NCI-H2107 (cell line): ENCODE results near the gene TCP11X1.
"Not testable (repeated sequence)": the region's sequence is repeated elsewhere in the genome, so short reads cannot be mapped to it uniquely, and the experiment has no call there.

Experiments
- DNase-seq: peaks from one replicate; lab custom pipeline; 2025; lab: John Stamatoyannopoulos, UW

TCP11X1 gene

DNA sequence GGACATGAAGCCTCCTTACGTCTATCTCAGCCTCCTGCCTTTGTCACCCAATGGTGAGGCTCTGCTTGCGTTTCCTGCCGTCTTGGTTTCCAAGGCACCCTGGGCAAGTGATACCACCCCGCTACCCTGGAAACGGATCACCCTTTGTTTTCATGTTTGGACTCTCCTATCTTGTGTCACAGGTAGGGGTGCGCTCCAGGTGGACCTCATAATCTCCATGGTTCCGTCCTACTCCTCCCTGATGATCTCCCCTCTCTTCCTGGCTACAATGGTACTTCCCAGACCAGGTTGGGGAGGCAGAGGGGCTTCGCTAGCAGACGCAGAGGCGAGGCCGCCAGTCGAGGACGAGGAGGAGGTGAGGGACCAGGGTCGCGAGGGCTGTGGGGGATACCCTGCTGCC lies at the start of gene TCP11X1:
Gene TCP11X1, plus strand, starts transcription at position 316 of the 400 bp plus-strand sequence.
- not testable (repeated sequence) for DNase-seq

DNA sequence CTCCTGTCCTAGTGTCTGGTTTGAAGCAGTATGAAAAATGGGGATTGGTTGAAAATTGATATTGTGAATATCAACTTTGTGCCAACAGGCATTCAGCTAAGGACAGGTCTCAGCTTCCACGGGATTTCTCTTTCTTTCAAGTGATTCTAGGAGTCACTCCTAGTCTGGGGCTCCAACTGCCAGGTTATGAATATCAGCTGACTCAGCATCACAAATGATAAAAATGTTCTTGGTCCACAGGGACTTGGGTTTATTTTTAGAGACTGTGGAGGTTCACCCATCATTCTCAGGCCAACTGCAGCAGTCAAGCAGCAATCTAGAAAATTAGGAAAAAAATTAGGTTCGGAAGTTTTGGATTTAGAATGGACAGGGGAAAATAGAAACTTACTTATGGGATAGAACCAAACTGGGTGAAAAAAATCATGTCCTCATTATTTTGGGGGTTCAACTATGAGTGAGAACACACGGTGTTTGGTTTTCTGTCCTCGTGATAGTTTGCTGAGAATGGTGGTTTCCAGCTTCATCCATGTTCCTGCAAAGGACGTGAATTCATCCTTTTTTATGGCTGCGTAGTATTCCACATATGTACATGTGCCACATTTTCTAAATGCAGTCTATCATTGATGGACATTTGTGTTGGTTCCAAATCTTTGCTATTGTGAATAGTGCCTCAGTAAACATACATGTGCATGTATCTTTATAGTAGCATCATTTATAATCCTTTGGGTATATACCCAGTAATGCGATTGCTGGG lies 29.0 kb upstream of the TCP11X1 start:
- DNase-seq: no peak

DNA sequence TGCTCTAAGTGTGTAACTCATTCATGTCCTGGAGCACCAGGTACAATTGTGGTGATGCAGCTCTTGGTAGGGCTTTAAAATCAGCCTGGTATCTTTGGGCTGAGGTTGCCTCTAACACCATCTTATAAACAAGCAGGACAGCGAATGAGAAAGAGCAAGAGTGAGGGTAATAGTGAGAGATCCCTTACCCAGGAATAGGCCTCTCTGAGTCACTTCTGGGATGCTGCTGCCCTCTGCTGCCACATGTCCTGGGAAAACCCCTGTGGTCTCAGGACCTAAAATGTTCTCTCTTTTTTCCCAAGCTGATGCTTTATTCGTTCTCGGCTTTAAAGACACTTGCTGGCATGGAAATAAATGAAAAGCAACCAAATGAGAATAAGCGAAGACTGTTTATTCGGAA lies 7.2 kb upstream of the TCP11X1 start:
- DNase-seq: not testable (repeated sequence)

DNA sequence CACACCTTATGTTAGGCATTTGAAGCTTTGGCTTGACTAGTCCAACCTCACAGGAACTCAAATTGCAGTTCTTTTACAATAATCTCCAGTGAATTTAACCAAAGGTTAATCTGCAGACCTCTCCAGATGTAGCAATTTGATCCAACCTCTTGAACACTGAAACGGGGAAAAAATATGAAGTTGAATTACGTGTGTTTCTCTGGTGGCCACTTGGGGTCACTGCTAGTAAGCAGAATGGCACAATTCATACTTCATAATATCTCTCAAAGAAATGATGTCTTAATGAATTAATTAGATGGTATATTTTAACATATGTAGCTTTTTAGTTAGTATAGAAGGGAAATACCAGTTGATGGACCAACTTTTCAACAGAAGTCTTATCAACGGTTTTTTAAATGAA lies 1.4 kb downstream of the TCP11X1 start:
- not testable (repeated sequence) for DNase-seq

DNA sequence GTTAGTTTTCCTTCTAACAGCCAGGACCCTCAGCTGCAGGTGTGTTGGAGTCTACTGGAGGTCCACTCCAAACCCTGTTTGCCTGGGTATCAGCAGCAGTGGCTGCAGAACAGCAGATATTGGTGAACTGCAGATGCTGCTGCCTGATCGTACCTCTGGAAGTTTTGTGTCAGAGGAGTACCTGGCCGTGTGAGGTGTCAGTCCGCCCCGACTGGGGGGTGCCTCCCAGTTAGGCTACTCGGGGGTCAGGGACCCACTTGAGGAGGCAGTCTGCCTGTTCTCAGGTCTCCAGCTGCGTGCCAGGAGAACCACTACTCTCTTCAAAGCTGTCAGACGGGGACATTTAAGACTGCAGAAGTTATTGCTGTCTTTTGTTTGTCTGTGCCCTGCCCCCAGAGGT lies 20.6 kb downstream of the TCP11X1 start:
- not testable (repeated sequence) for DNase-seq

DNA sequence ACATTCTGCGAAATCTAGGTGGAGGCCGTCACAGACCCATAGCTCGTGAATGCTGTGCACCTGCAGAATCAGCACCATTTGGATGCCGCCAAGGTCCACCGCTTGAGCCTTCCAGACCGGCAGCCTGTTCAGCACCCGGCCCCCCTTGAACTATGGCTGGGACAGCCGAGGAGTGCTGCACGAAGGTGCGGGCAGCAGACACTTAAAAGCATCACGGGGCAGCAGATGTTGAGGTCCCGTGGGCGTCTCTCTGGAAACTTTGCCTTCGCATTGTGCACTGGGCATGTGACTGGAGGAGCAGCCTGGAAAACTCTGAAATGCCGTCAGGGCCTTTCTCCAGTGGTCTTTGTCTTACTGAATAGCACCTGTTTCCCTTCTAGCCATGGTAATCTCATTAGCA lies 25.2 kb downstream of the TCP11X1 start:
- not testable (repeated sequence) for DNase-seq

DNA sequence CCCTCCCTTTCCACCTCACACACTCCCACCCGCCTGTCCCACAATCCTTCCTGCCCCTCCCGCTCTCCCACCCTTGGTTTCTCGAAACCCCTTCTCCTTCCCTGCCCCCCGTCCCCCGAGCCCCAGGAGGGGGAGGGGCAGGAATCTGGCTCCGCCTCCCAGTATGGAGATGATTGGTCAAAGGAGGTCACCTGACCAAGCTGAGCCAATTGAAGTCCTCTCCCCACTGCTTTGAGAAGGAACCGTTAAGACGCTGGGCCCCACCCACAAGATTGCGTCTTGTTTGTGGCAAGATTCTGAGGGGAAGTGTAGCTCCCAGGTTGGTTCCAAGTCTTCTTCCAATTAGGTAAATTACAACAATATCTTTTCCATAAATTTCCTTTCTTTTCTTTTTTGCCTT lies 31.8 kb downstream of the TCP11X1 start, which contains the start of gene NXF2:
Gene NXF2, plus strand, starts transcription at position 275 of the 400 bp plus-strand sequence. CDS start 59,912 bp downstream, outside the sequence.
- DNase-seq: not testable (repeated sequence)

DNA sequence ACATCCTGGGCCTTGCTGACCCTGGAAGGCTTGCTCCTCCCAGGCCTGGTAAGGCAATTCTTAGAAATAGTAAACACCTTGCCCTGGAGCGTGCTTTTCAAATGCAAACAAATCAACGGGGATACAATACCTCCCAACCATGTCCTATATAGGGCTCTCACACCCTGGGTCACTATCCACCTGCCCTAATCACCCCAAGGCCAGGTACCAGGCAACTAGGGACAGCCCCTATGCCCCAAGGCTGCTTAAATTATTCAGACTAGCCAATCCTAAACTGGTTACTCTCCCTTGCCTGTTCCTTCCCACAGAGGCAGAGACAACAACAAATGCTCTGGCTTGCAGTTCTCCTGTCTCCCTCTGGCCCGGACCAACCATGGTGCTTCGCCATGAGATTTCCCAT lies 57.1 kb downstream of the TCP11X1 start:
- DNase-seq: not testable (repeated sequence)
